K562 (cell line): ENCODE measurements around the gene WNT16. TPM values are rescaled to one million over a fixed set of nuclear protein-coding genes. Genes with fewer than 3 reads are reported as not detected.

Experiments
- ATAC-seq: fragments of 200-7000 bp; cut with Tn5 transposase; 3 replicates; pipeline ENCODE4 v1.9.1; 2020; ENCODE audit warnings: moderate library complexity
- BruUV-seq: library from RNA; stranded (reverse); fragments of 400-500 nt; replicated peaks from 2 replicates; lab custom pipeline; 2021; lab: Mats Ljungman, UMichigan
- CTCF ChIA-PET: fragments of 300-600 bp; formaldehyde crosslinking; extraction: SDS; loops from one replicate; lab custom pipeline; 2021; ENCODE audit warnings: low intra/inter-chr PET ratio; lab: Yijun Ruan, JAX
- POLR2A ChIA-PET: fragments of 300-600, 350-650 bp; sonication (Branson Sonifier 250); formaldehyde crosslinking; extraction: SDS; loops from one replicate; lab custom pipeline; 2021; ENCODE audit warnings: antibody characterized with exemption, inconsistent platforms; lab: Yijun Ruan, JAX
- DNase-seq, 4 experiments: peaks; one replicate each; pipeline versions ENCODE4 v3.0.0 to v3.0.0-alpha.2; 2011 to 2018; ENCODE audit warnings: low spot score in 3 of 4, mixed read lengths in 3 of 4; ENCODE audit errors: extremely low read depth in 1 of 4
- FAIRE-seq: peaks from 2 replicates; lab custom pipeline; 2011; peaks lifted over from hg19 to GRCh38; lab: Jason Lieb, UNC
- H2AFZ ChIP-seq: 2 replicates; pipeline ENCODE4 v1.6.0; 2011; ENCODE audit warnings: low read depth, low read length, control low read depth, inconsistent platforms
- H3K27ac ChIP-seq: fragments of 200-600 bp; 3 replicates; pipeline ENCODE4 v1.8.0; 2011; ENCODE audit warnings: low read depth, mild to moderate bottlenecking, control low read depth, inconsistent platforms, low read length, moderate library complexity, mixed read lengths; ENCODE audit errors: extremely low read depth
- H3K27me3 ChIP-seq, 2 experiments: fragments of 300-600 bp in 1 of 2; 2 replicates in 1 of 2; 3 replicates in 1 of 2; pipeline versions ENCODE4 v1.6.0 to v1.8.0; 2011; ENCODE audit warnings: inconsistent platforms in 2 of 2, low read length in 2 of 2, mild to moderate bottlenecking in 1 of 2, mixed read lengths in 1 of 2, moderate library complexity in 1 of 2; ENCODE audit not compliant: control insufficient read depth in 2 of 2, insufficient read depth in 2 of 2
- H3K36me3 ChIP-seq: fragments of 300-600 bp; 3 replicates; pipeline ENCODE4 v1.8.0; 2011; ENCODE audit warnings: mild to moderate bottlenecking, low read length, inconsistent platforms; ENCODE audit not compliant: control insufficient read depth, insufficient read depth
- H3K4me1 ChIP-seq, 2 experiments: fragments of 200-600 bp in 1 of 2; replicated peaks in 1 of 2; 2 replicates in 1 of 2; 3 replicates in 1 of 2; pipeline versions ENCODE4 v1.5.1 to v1.8.0; 2011; ENCODE audit warnings: inconsistent platforms in 2 of 2, low read length in 2 of 2, mild to moderate bottlenecking in 1 of 2, mixed read lengths in 1 of 2, moderate library complexity in 1 of 2; ENCODE audit not compliant: control insufficient read depth in 2 of 2, insufficient read depth in 2 of 2
- H3K4me2 ChIP-seq: 2 replicates; pipeline ENCODE4 v1.6.1; 2011; ENCODE audit warnings: low read length, control low read depth, inconsistent platforms, mixed read lengths; ENCODE audit not compliant: insufficient read depth
- H3K4me3 ChIP-seq: fragments of 200-600 bp; sonication (generic), shearing (Covaris generic); 2 replicates; pipeline ENCODE4 v1.5.1; 2016; ENCODE audit warnings: control low read depth, inconsistent platforms
- H3K79me2 ChIP-seq: fragments of 200-600 bp; 3 replicates; pipeline ENCODE4 v1.8.0; 2011; ENCODE audit warnings: low read length, inconsistent platforms; ENCODE audit not compliant: control insufficient read depth, insufficient read depth
- H3K9ac ChIP-seq, 2 experiments: 2 replicates each; pipeline versions ENCODE4 v1.6.0 to v1.6.1; 2011; ENCODE audit warnings: low read depth in 2 of 2, low read length in 2 of 2, control low read depth in 1 of 2, inconsistent platforms in 1 of 2, mild to moderate bottlenecking in 1 of 2, mixed read lengths in 1 of 2; ENCODE audit not compliant: insufficient read depth in 1 of 2
- H3K9me1 ChIP-seq: one replicate; pipeline ENCODE4 v1.6.0; 2011; ENCODE audit warnings: inconsistent platforms, mild to moderate bottlenecking, low read length, moderate library complexity; ENCODE audit not compliant: control insufficient read depth, insufficient read depth
- H3K9me3 ChIP-seq: replicated peaks from 2 replicates; pipeline ENCODE4 v1.5.1; 2011; ENCODE audit warnings: low read depth, low read length, inconsistent platforms; ENCODE audit not compliant: control insufficient read depth, insufficient read depth
- H4K20me1 ChIP-seq: replicated peaks from 2 replicates; pipeline ENCODE4 v1.6.1; 2011; ENCODE audit warnings: low read length, inconsistent platforms, mixed read lengths; ENCODE audit not compliant: control insufficient read depth, insufficient read depth
- BMI1 ChIP-seq: fragments of 150-350 bp; IDR thresholded peaks from 2 replicates; pipeline ENCODE4 v1.6.1; 2014; ENCODE audit warnings: low read length
- CBX2 ChIP-seq: fragments of 200-600 bp; sonication (generic); IDR thresholded peaks from one replicate; pipeline ENCODE4 v1.6.1; 2012; ENCODE audit warnings: mild to moderate bottlenecking, low read length, inconsistent platforms; ENCODE audit not compliant: insufficient read depth, poor library complexity, severe bottlenecking
- CBX8 ChIP-seq: fragments of 200-600 bp; sonication (generic); IDR thresholded peaks from 2 replicates; pipeline ENCODE4 v1.6.1; 2012; ENCODE audit warnings: borderline replicate concordance, mixed run types, low read depth, mild to moderate bottlenecking, moderate library complexity, mixed read lengths, low read length, control low read depth, inconsistent platforms; ENCODE audit not compliant: poor library complexity, severe bottlenecking; ENCODE audit errors: extremely low read depth
- EZH2 ChIP-seq: IDR thresholded peaks from 2 replicates; pipeline ENCODE4 v1.6.1; 2012; ENCODE audit warnings: low read depth, mild to moderate bottlenecking, inconsistent platforms, low read length, borderline replicate concordance
- FOXJ3 ChIP-seq: sonication (generic); formaldehyde crosslinking; IDR thresholded peaks from 2 replicates; pipeline ENCODE4 v1.4.0; 2020; ENCODE audit warnings: mild to moderate bottlenecking, missing genetic modification reagents
- GATA2 ChIP-seq: sonication (generic); formaldehyde crosslinking; IDR thresholded peaks from 2 replicates; pipeline ENCODE4 v1.4.0; 2020; ENCODE audit warnings: mild to moderate bottlenecking, missing genetic modification reagents
- KLF16 ChIP-seq: IDR thresholded peaks from 2 replicates; pipeline ENCODE4 v1.6.1; 2016; ENCODE audit warnings: antibody characterized with exemption
- POLR3G ChIP-seq: IDR thresholded peaks from 2 replicates; pipeline ENCODE4 v1.6.1; 2011; ENCODE audit not compliant: insufficient read length, insufficient replicate concordance; ENCODE audit errors: extremely low read depth
- PTTG1 ChIP-seq: fragments of 450-650 bp; IDR thresholded peaks from 2 replicates; pipeline ENCODE4 v1.6.1; 2016; ENCODE audit warnings: low read depth, mild to moderate bottlenecking, missing genetic modification characterization, missing compliant biosample characterization
- RBM34 ChIP-seq: fragments of 200-400 bp; formaldehyde crosslinking; IDR thresholded peaks from 2 replicates; pipeline ENCODE4 v1.6.1; 2018; ENCODE audit warnings: low read length, borderline replicate concordance; ENCODE audit not compliant: insufficient read depth
- RNF2 ChIP-seq: sonication (generic); IDR thresholded peaks from 2 replicates; pipeline ENCODE4 v1.6.1; 2016
- WGBS: fragments of 100-300 bp; shearing (Covaris generic); methylation state at CpG from one replicate; pipeline ENCODE4 v1.1.6; 2016; ENCODE audit warnings: low coverage, mixed read lengths; ENCODE audit not compliant: insufficient coverage; ENCODE audit errors: missing lambda C conversion rate; 5-methylcytosine and 5-hydroxymethylcytosine counted together
- in situ Hi-C: fragments of 300-500 bp; cut with MboI; formaldehyde crosslinking; loops from 4 replicates; pipeline ENCODE4 v1.15.0; 2018; ENCODE audit warnings: inconsistent platforms, mixed read lengths
- intact Hi-C: fragments of 100-400 bp; cut with micrococcal nuclease; formaldehyde crosslinking; loops from 2 replicates; pipeline ENCODE4 v1.14.2; 2022
- polyA plus RNA-seq, 8 experiments: library from polyadenylated mRNA; depleted of rRNA in 4 of 8; stranded (reverse) in 5 of 8; unstranded in 3 of 8; fragments of >200 nt; fragmentation: Nextera tagmentation in 2 of 8; fragmentation: Illumina TruSeq in 1 of 8; extraction: Ambion mirVana in 2 of 8; extraction: Trizol in 1 of 8; gene quantifications; 2 replicates each; pipeline versions ENCODE4 v1.2.1 to v1.2.3, GENCODE V29; 2011 to 2014; ENCODE audit warnings: inconsistent platforms in 1 of 8, missing spikeins in 1 of 8
- total RNA-seq, 7 experiments: library from RNA; depleted of rRNA in 6 of 7; stranded (reverse); fragments of >200 nt in 6 of 7; fragmentation: Illumina TruSeq in 2 of 7; extraction: Trizol in 2 of 7; gene quantifications; 2 replicates each; pipeline versions ENCODE4 v1.2.1 to v1.2.3, GENCODE V29; 2011 to 2021; ENCODE audit warnings: low replicate concordance in 1 of 7
- TF ChIP-seq, protein P1 (sequence below): fragments of 450-650 bp; IDR thresholded peaks from 2 replicates; pipeline ENCODE4 v1.7.0; 2016; ENCODE audit warnings: borderline replicate concordance
- TF ChIP-seq, protein P2 (sequence below): sonication (generic); formaldehyde crosslinking; IDR thresholded peaks from 2 replicates; pipeline ENCODE4 v1.8.1; 2023; ENCODE audit warnings: mild to moderate bottlenecking, missing genetic modification reagents

Gene WNT16
- total and polyA plus RNA-seq, 9 of the 15 experiments (the other 6 are each of a cell fraction or from before 2014, with no cell fraction given), result 0.06 to 0.07 TPM; not detected in 7

DNA sequence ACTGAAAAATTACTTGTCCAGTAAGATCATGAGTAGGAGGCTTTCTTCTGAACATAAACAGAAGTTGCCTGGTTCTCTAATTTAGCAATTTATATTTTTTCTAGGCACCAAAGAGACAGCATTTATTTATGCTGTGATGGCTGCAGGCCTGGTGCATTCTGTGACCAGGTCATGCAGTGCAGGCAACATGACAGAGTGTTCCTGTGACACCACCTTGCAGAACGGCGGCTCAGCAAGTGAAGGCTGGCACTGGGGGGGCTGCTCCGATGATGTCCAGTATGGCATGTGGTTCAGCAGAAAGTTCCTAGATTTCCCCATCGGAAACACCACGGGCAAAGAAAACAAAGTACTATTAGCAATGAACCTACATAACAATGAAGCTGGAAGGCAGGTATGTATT is 2.8 kb downstream of the WNT16 start:
- H3K9me1 ChIP-seq, result no peaks in the 10 kb centered on the region
- no peak overlapping the region for H2AFZ ChIP-seq
- ChIA-PET POLR2A (interaction anchor here (0.7 kb wide), 1 partner anchor 167 kb away, joined by 3 read pairs; no protein-coding TSS in a partner anchor), CTCF (no interaction called here)
- DNase-seq, result no peak
- no peak for ATAC-seq
- no TSS peak for BruUV-seq
- H3K9me3 ChIP-seq, result no peaks in the 10 kb centered on the region
- intact Hi-C loops (loop anchor here (10.0 kb wide), 1 partner anchor 663 kb away; no protein-coding TSS in a partner anchor), in situ Hi-C loops (no loop called here)
- no peak overlapping the region for H3K4me2 ChIP-seq
- 0 out of 2 replicates have a peak, but pooled peaks cover under 1% of the 10 kb centered on the region for H4K20me1 ChIP-seq
- H3K27ac ChIP-seq, result no peak overlapping the region
- H3K9ac ChIP-seq, result no peak overlapping the region
- no peaks in the 10 kb centered on the region for H3K36me3 ChIP-seq
- no peak for FAIRE-seq
- H3K79me2 ChIP-seq, result no peaks in the 10 kb centered on the region
- WGBS, result 5% methylated on average over 5 of the region's 5 CpGs
- no peak overlapping the region for H3K4me3 ChIP-seq
- TF ChIP-seq CBX8 (peak; percentile 78), RNF2 (peak; percentile 20; the same call in 1 of the 2 replicates), FOXJ3 (no peak), GATA2 (no peak), BMI1 (0 out of 2 replicates have a peak, but pooled peaks have one; percentile 17), KLF16 (no peak), POLR3G (no peak), RBM34 (no peak), CBX2 (peak; percentile 98), PTTG1 (tag) (no peak), EZH2 (0 out of 2 replicates have a peak, but pooled peaks have one; percentile 51)
- TF ChIP-seq, protein P1, sequence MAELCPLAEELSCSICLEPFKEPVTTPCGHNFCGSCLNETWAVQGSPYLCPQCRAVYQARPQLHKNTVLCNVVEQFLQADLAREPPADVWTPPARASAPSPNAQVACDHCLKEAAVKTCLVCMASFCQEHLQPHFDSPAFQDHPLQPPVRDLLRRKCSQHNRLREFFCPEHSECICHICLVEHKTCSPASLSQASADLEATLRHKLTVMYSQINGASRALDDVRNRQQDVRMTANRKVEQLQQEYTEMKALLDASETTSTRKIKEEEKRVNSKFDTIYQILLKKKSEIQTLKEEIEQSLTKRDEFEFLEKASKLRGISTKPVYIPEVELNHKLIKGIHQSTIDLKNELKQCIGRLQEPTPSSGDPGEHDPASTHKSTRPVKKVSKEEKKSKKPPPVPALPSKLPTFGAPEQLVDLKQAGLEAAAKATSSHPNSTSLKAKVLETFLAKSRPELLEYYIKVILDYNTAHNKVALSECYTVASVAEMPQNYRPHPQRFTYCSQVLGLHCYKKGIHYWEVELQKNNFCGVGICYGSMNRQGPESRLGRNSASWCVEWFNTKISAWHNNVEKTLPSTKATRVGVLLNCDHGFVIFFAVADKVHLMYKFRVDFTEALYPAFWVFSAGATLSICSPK, result no peak
- TF ChIP-seq, protein P2, sequence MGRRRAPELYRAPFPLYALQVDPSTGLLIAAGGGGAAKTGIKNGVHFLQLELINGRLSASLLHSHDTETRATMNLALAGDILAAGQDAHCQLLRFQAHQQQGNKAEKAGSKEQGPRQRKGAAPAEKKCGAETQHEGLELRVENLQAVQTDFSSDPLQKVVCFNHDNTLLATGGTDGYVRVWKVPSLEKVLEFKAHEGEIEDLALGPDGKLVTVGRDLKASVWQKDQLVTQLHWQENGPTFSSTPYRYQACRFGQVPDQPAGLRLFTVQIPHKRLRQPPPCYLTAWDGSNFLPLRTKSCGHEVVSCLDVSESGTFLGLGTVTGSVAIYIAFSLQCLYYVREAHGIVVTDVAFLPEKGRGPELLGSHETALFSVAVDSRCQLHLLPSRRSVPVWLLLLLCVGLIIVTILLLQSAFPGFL (CRISPR knock-in tag), result no peak
- H3K4me1 ChIP-seq, result peaks cover 0 to 22% of the 10 kb centered on the region in 2 experiments; a peak in 4 of 5 replicates
- H3K27me3 ChIP-seq, result peaks cover 42 to 54% of the 10 kb centered on the region in 2 experiments
